Activated CD8-positive, alpha-beta T cell treated with anti-CD3 and anti-CD28 coated beads, Interleukin-2, amount 10 ng/mL, durations not matched to agents 7 days and 5 days (primary cell): Measurements from ENCODE around the gene PAFAH1B2. TPM values are rescaled to one million over a fixed set of nuclear protein-coding genes. Genes with fewer than 3 reads are reported as not detected.
"Not testable (repeated sequence)": the region's sequence is repeated elsewhere in the genome, so short reads cannot be mapped to it uniquely, and the experiment has no call there.

ENCODE experiments used
- ATAC-seq: fragments of 150-1000 bp; cut with Tn5 transposase; one replicate; pipeline ENCODE4 v1.10.0; 2021; ENCODE audit warnings: moderate library complexity
- CTCF ChIA-PET: fragments of 350-600 bp; sonication (Branson Sonifier 250); formaldehyde crosslinking; loops from one replicate; lab custom pipeline; 2021; ENCODE audit warnings: antibody characterized with exemption; lab: Charles Lee
- POLR2A ChIA-PET: fragments of 350-600 bp; sonication (Branson Sonifier 250); formaldehyde crosslinking; loops from one replicate; lab custom pipeline; 2021; ENCODE audit warnings: antibody characterized with exemption; lab: Charles Lee
- DNase-seq: peaks from one replicate; pipeline ENCODE4 v3.0.0-alpha.2; 2020
- H3K27ac Mint-ChIP-seq: one replicate; pipeline ENCODE4 v1.8.0; 2021; ENCODE audit warnings: mild to moderate bottlenecking, mixed read lengths
- H3K27me3 Mint-ChIP-seq: one replicate; pipeline ENCODE4 v1.8.0; 2021; ENCODE audit warnings: low read depth, mixed read lengths
- H3K36me3 Mint-ChIP-seq: one replicate; pipeline ENCODE4 v1.8.0; 2021; ENCODE audit warnings: low read depth, mixed read lengths
- H3K4me1 Mint-ChIP-seq: one replicate; pipeline ENCODE4 v1.8.0; 2021; ENCODE audit warnings: low read depth, mixed read lengths
- H3K4me3 Mint-ChIP-seq: one replicate; pipeline ENCODE4 v1.8.0; 2021; ENCODE audit warnings: mild to moderate bottlenecking, mixed read lengths
- H3K9me3 Mint-ChIP-seq: one replicate; pipeline ENCODE4 v1.8.0; 2022; ENCODE audit warnings: mixed read lengths; ENCODE audit not compliant: insufficient read depth
- total RNA-seq, 2 experiments: library from RNA; stranded (reverse); gene quantifications; one replicate each; pipeline ENCODE4 v1.2.3, GENCODE V29; 2021

PAFAH1B2 gene
- total RNA-seq, 2 experiments from 2014 or later, result 56.5 to 60.0 TPM

- DNase-seq, POLR2A ChIA-PET, H3K27me3 Mint-ChIP-seq, ATAC-seq, H3K27ac Mint-ChIP-seq, H3K4me3 Mint-ChIP-seq, H3K4me1 Mint-ChIP-seq, H3K9me3 Mint-ChIP-seq, CTCF ChIA-PET: not testable (repeated sequence)
- peaks cover 48% of the 10 kb centered on the region for H3K36me3 Mint-ChIP-seq
Measured at GRCh38 chr11:117208710-117209109, 64.6 kb downstream of the PAFAH1B2 start.

GRCh38 chr11:117209351-117210125 is 65.5 kb downstream of the PAFAH1B2 start:
- H3K4me3 Mint-ChIP-seq, DNase-seq, H3K4me1 Mint-ChIP-seq, H3K9me3 Mint-ChIP-seq, H3K27ac Mint-ChIP-seq, ATAC-seq, H3K27me3 Mint-ChIP-seq, POLR2A ChIA-PET: not testable (repeated sequence)
- H3K36me3 Mint-ChIP-seq, result peaks cover 51% of the 10 kb centered on the region
- CTCF ChIA-PET, result interaction anchor here (1.5 to 2.1 kb wide), 3 partner anchors 10 to 17 kb away, joined by 4 to 9 read pairs (median 5); no protein-coding TSS in a partner anchor

- Mint-ChIP-seq H3K36me3 (peaks cover 45% of the 10 kb centered on the region), H3K9me3 (no peaks in the 10 kb centered on the region), H3K27ac (no peak overlapping the region), H3K27me3 (no peaks in the 10 kb centered on the region), H3K4me1 (no peaks in the 10 kb centered on the region), H3K4me3 (no peak overlapping the region)
- ChIA-PET POLR2A (no interaction called here), CTCF (interaction anchor here (1.5 to 2.1 kb wide), 4 partner anchors 9 to 30 kb away, joined by 4 to 9 read pairs (median 6); no protein-coding TSS in a partner anchor)
- ATAC-seq (no peak), DNase-seq (no peak)
Measured at GRCh38 chr11:117210620-117211019, 66.5 kb downstream of the PAFAH1B2 start.

- Mint-ChIP-seq H3K36me3 (peaks cover 56% of the 10 kb centered on the region), H3K4me3 (no peak overlapping the region), H3K9me3 (no peaks in the 10 kb centered on the region), H3K4me1 (no peaks in the 10 kb centered on the region), H3K27ac (no peak overlapping the region), H3K27me3 (no peaks in the 10 kb centered on the region)
- CTCF ChIA-PET, result interaction anchor here (1.0 kb wide), 1 partner anchor 32 kb away, joined by 3 read pairs; no protein-coding TSS in a partner anchor
- DNase-seq, result no peak
- ATAC-seq, result no peak
- POLR2A ChIA-PET, result no interaction called here
Measured at GRCh38 chr11:117212697-117213355, 68.7 kb downstream of the PAFAH1B2 start.

- POLR2A ChIA-PET, result interaction anchor here (0.6 kb wide), 1 partner anchor 1763 kb away, joined by 3 read pairs; no protein-coding TSS in a partner anchor
- H3K4me1 Mint-ChIP-seq, result no peaks in the 10 kb centered on the region
- peaks cover 67% of the 10 kb centered on the region for H3K36me3 Mint-ChIP-seq
- ATAC-seq (no peak), DNase-seq (no peak)
- CTCF ChIA-PET, result interaction anchor here (1.4 kb wide), 1 partner anchor 12 kb away, joined by 6 read pairs; no protein-coding TSS in a partner anchor
- no peaks in the 10 kb centered on the region for H3K27me3 Mint-ChIP-seq
- no peaks in the 10 kb centered on the region for H3K9me3 Mint-ChIP-seq
- no peak overlapping the region for H3K27ac Mint-ChIP-seq
- H3K4me3 Mint-ChIP-seq, result no peak overlapping the region
Measured at GRCh38 chr11:117214404-117215110, 70.5 kb downstream of the PAFAH1B2 start.

GRCh38 chr11:117217141-117218084 is 73.3 kb downstream of the PAFAH1B2 start:
- peak overlapping the region; percentile 52 for H3K27ac Mint-ChIP-seq
- ChIA-PET POLR2A (no interaction called here), CTCF (interaction anchor here (0.8 to 1.6 kb wide), 3 partner anchors 9 to 73 kb away, joined by 3 to 7 read pairs (median 3); partner anchors contain the start of gene PAFAH1B2)
- H3K27me3 Mint-ChIP-seq, result no peaks in the 10 kb centered on the region
- H3K4me3 Mint-ChIP-seq, result no peak overlapping the region
- no peaks in the 10 kb centered on the region for H3K4me1 Mint-ChIP-seq
- H3K36me3 Mint-ChIP-seq, result peaks cover 67% of the 10 kb centered on the region
- H3K9me3 Mint-ChIP-seq, result no peaks in the 10 kb centered on the region
- ATAC-seq, result no peak
- no peak for DNase-seq

GRCh38 chr11:117218133-117218915 is 74.2 kb downstream of the PAFAH1B2 start:
- H3K9me3 Mint-ChIP-seq, result no peaks in the 10 kb centered on the region
- no peak overlapping the region for H3K27ac Mint-ChIP-seq
- H3K36me3 Mint-ChIP-seq, result peaks cover 67% of the 10 kb centered on the region
- DNase-seq (no peak), ATAC-seq (no peak)
- no peak overlapping the region for H3K4me3 Mint-ChIP-seq
- no peaks in the 10 kb centered on the region for H3K4me1 Mint-ChIP-seq
- POLR2A ChIA-PET, result interaction anchor here (0.7 to 0.8 kb wide), 2 partner anchors 9 to 17 kb away, joined by 3 read pairs; no protein-coding TSS in a partner anchor
- H3K27me3 Mint-ChIP-seq, result no peaks in the 10 kb centered on the region
- CTCF ChIA-PET, result interaction anchor here (1.1 kb wide), 1 partner anchor 8 kb away, joined by 3 read pairs; no protein-coding TSS in a partner anchor

- Mint-ChIP-seq H3K27ac (no peak overlapping the region), H3K4me1 (no peaks in the 10 kb centered on the region), H3K4me3 (no peak overlapping the region), H3K36me3 (peaks cover 67% of the 10 kb centered on the region), H3K27me3 (no peaks in the 10 kb centered on the region), H3K9me3 (no peaks in the 10 kb centered on the region)
- no peak for DNase-seq
- no peak for ATAC-seq
- POLR2A ChIA-PET, result interaction anchor here (0.7 to 0.8 kb wide), 2 partner anchors 8 to 18 kb away, joined by 3 read pairs; no protein-coding TSS in a partner anchor
- CTCF ChIA-PET, result interaction anchor here (1.4 to 1.8 kb wide), 2 partner anchors 8 to 33 kb away, joined by 3 to 4 read pairs; no protein-coding TSS in a partner anchor
Measured at GRCh38 chr11:117219001-117219400, 74.9 kb downstream of the PAFAH1B2 start.

- DNase-seq, result no peak
- POLR2A ChIA-PET, result interaction anchor here (0.7 to 0.8 kb wide), 2 partner anchors 8 to 18 kb away, joined by 3 read pairs; no protein-coding TSS in a partner anchor
- Mint-ChIP-seq H3K4me1 (no peaks in the 10 kb centered on the region), H3K36me3 (peaks cover 67% of the 10 kb centered on the region), H3K4me3 (no peak overlapping the region), H3K9me3 (no peaks in the 10 kb centered on the region), H3K27ac (no peak overlapping the region), H3K27me3 (no peaks in the 10 kb centered on the region)
- CTCF ChIA-PET, result interaction anchor here (1.4 to 2.3 kb wide), 4 partner anchors 9 to 38 kb away, joined by 3 to 12 read pairs (median 5); partner anchors contain the start of gene PCSK7
- ATAC-seq, result no peak
Measured at GRCh38 chr11:117219455-117219854, 75.4 kb downstream of the PAFAH1B2 start.

- Mint-ChIP-seq H3K4me1 (no peaks in the 10 kb centered on the region), H3K4me3 (no peak overlapping the region), H3K27ac (no peak overlapping the region), H3K27me3 (no peaks in the 10 kb centered on the region), H3K36me3 (peaks cover 67% of the 10 kb centered on the region), H3K9me3 (no peaks in the 10 kb centered on the region)
- DNase-seq (no peak), ATAC-seq (no peak)
- ChIA-PET CTCF (interaction anchor here (1.4 to 2.3 kb wide), 5 partner anchors 9 to 38 kb away, joined by 3 to 12 read pairs (median 4); partner anchors contain the start of gene PCSK7), POLR2A (interaction anchor here (0.8 kb wide), 1 partner anchor 41 kb away, joined by 3 read pairs; the partner anchor contains the start of gene SIDT2)
Measured at GRCh38 chr11:117219995-117220394, 75.9 kb downstream of the PAFAH1B2 start.
